LNCAP (cell line): ENCODE results near the gene ZNF71.

Experiments
- TF ChIP-seq, protein P1 (sequence below): fragments of 450-650 bp; IDR thresholded peaks from 2 replicates; pipeline ENCODE4 v1.5.1; 2017; ENCODE audit warnings: mild to moderate bottlenecking

Gene ZNF71

DNA sequence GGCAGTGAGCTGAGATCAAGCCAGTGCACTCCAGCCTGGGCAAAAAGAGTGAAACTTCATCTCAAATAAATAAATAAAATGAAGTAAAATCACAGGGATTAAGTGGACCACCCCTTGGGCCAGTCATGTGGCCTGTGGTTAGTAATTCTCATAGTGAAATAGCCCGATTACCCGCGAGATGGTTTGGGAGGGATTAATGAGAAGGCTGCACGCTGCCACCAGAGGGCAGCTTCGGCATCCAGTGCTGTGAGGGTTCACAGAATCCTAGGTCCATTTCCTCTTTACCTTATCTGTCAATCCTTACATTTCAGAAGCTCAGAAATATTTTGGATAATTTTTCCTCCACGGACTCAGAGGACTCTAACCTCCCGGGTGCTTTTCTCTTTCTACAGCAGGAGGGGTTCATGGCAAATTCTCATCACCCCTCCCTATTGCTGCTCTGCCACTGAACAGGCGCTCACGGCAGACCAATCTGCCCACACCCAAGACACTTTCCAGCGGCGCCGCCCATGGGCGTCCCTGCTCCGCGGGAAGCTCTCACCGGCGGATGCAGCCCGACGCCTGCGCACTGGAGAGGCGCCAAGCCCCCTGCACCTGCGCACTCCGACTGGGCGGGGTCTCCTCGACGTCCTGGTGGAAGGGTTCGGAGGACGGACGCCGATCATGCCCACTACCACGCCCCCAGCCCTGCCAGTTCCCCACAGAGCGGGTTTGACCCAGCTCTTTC, 65.4 kb downstream of the ZNF71 start:
- TF ChIP-seq, protein P1, sequence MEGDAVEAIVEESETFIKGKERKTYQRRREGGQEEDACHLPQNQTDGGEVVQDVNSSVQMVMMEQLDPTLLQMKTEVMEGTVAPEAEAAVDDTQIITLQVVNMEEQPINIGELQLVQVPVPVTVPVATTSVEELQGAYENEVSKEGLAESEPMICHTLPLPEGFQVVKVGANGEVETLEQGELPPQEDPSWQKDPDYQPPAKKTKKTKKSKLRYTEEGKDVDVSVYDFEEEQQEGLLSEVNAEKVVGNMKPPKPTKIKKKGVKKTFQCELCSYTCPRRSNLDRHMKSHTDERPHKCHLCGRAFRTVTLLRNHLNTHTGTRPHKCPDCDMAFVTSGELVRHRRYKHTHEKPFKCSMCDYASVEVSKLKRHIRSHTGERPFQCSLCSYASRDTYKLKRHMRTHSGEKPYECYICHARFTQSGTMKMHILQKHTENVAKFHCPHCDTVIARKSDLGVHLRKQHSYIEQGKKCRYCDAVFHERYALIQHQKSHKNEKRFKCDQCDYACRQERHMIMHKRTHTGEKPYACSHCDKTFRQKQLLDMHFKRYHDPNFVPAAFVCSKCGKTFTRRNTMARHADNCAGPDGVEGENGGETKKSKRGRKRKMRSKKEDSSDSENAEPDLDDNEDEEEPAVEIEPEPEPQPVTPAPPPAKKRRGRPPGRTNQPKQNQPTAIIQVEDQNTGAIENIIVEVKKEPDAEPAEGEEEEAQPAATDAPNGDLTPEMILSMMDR: no peak

DNA sequence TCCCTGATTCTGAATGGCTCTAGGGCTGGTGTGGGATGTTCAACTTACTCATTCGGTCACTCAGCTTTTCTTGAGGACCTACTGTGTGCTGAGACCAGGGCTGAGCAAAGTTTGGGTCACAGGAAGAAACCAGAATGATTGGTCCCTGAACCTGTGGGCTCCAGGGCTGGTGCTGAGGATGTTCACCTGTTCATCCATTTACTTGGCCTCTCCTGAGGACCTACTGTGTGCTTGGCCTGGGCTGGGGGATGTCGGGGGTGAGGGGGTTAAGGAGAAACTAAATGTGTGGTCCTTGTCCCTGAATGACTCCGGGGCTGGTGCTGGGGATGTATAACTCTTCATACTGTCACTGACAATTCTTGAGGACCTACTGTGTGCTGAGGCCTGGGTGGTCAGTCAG, 66.1 kb downstream of the ZNF71 start:
- TF ChIP-seq, protein P1: no peak

DNA sequence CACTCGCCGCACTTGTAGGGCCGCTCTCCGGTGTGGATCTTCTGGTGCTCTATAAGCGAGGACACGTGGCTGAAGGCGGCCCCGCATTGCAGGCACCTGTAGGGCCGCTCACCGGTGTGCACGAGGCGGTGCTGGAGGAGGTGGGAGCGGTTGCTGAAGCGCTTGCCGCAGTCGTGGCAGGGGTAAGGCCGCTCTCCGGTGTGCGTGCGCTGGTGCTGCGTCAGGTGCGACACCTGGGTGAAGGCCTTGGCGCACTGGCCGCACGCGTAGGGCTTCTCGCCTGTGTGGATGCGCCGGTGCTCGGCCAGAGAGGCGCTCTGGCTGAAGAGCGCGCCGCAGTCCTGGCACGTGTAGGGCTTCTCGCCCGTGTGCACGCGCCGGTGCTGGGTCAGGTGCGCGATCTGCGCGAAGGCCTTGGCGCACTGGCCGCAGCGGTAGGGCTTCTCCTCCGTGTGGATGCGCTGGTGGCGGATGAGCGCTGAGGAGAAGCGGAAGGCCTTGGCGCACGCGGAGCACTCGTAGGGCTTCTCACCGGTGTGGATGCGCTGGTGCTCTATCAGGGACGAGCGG, 68.9 kb downstream of the ZNF71 start:
- TF ChIP-seq, protein P1: no peak

DNA sequence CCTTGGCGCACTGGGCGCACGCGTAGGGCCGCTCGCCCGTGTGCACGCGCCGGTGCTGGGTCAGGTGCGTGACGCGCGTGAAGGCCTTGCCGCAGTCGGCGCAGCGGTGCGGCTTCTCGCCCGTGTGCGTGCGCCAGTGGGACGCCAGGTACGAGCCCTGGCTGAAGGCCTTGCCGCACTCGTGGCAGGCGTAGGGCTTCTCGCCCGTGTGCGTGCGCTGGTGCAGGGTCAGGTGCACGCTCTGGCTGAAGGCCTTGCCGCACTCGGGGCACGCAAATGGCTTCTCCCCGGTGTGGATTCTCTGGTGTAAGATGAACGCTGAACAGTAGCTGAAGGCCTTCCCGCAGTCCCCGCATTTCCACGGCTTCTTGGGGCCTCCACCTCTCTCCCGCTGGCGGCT, 69.4 kb downstream of the ZNF71 start:
- TF ChIP-seq, protein P1: no peak

DNA sequence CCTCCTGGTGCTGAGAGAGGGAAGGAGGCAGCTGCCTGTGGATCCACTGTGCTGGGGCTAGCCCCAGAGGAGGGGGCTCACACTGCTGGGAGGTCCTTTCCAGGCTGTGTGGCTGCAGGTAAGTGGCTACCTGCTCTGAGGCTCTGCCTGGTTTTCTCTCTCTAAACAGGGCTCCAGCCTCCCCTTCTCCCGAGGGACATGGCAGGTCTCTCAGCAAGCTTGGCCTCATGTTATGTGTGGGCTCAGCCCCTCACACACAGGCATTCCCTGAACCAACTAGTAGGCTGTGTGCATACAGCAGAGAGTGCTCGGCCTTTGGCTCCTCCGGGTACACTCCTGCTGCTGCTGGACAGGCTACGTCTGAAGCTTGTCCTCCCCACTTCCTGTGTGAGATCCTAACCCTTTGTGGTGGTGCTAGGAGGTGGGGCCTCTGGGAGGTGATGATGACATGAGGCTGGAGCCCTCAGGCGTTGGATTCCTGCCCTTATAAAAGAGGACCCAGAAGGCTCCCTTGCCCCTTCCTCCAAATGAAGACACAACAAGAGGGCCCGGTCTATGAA, 72.3 kb downstream of the ZNF71 start:
- TF ChIP-seq, protein P1: no peak

DNA sequence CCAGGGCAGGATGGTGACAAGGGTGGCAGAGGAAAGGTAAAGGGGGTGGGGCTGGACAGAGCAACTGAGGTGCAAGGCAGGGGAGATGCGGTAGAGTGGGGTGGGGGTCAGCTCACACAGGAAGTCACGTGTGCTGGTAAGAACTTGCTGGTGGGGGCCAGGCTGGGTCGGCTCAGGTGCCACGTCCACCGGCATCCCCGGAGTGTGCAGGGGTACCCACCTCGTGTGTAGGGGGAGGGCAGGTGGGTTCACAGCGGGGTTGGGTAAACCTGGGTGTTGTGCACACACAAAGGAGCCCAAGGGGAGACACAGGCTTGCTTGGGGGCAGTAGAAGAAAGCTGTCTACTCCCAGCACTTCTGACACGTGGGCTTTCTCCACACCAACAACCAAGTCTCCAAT, 73.6 kb downstream of the ZNF71 start:
- TF ChIP-seq, protein P1: no peak

DNA sequence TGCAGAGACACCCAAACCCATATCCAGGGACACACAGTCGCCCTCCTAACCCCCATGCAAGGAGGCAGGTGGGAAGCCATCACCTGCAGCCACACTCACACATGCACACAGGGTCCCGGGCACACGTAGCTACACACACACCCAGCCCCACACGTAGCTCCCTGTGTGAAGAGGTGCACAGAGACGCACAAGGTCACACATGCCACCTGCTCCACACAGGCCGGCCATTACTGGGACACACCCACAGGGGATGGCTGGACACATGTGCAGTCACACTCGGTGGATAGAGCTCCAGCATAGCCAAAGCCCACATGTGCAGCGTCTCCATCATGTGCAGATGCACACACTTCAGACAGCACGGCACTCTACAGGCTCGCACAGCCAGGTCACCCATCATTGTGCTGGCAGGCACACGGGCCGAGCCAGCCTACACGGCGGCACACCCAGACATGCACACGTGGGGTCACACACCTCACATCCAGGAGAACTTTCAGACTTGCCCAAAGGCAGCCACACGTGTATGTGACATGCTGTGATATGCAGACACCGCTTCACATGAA, 75.4 kb downstream of the ZNF71 start:
- TF ChIP-seq, protein P1: no peak
